IMR-90 (cell line): ENCODE results near the gene TOMM6.

Source experiments
- CEBPB ChIP-seq: IDR thresholded peaks from 2 replicates; pipeline ENCODE4 v1.6.1; 2012; ENCODE audit warnings: low read depth, low read length, improper control_type of control experiment
- CTCF ChIP-seq: conservative IDR thresholded peaks from 2 replicates; pipeline ENCODE4 v1.5.1; 2012; ENCODE audit warnings: mild to moderate bottlenecking, low read depth, low read length, improper control_type of control experiment
- POLR2A ChIP-seq: IDR thresholded peaks from 2 replicates; pipeline ENCODE4 v1.6.1; 2012; ENCODE audit warnings: mild to moderate bottlenecking, low read depth, low read length
- RAD21 ChIP-seq: IDR thresholded peaks from 2 replicates; pipeline ENCODE4 v1.6.1; 2012; ENCODE audit warnings: low read length, improper control_type of control experiment
- RFX5 ChIP-seq: IDR thresholded peaks from 2 replicates; pipeline ENCODE4 v1.8.0; 2012; ENCODE audit warnings: low read depth, mild to moderate bottlenecking, low read length, moderate library complexity
- SMC3 ChIP-seq: fragments of 150-350 bp; IDR thresholded peaks from 2 replicates; pipeline ENCODE4 v1.6.1; 2016; ENCODE audit warnings: low read depth, mild to moderate bottlenecking, antibody characterized with exemption, low read length, moderate library complexity

GRCh38 chr6:41763470-41763869 is 24.0 kb upstream of the TOMM6 start:
- TF ChIP-seq CEBPB (no peak), CTCF (no peak), SMC3 (no peak), RFX5 (no peak), RAD21 (no peak), POLR2A (no peak)
